Hepatocyte (in vitro differentiated cells): Measurements from ENCODE around the gene AMH. TPM values are rescaled to one million over a fixed set of nuclear protein-coding genes. Genes with fewer than 3 reads are reported as not detected.

Source experiments
- DNase-seq: peaks from one replicate; pipeline ENCODE4 v3.0.0-alpha.2; 2016; ENCODE audit warnings: low spot score
- H2AFZ ChIP-seq: fragments of 200-600 bp; sonication (generic); 2 replicates; pipeline ENCODE4 v1.6.0; 2016; ENCODE audit warnings: antibody characterized with exemption, mild to moderate bottlenecking
- H3K27ac ChIP-seq: fragments of 200-600 bp; sonication (generic); 2 replicates; pipeline ENCODE4 v1.5.1; 2016; ENCODE audit warnings: mild to moderate bottlenecking
- H3K27me3 ChIP-seq: fragments of 200-600 bp; sonication (generic); 2 replicates; pipeline ENCODE4 v1.6.1; 2016
- H3K36me3 ChIP-seq: fragments of 200-600 bp; sonication (generic); replicated peaks from 2 replicates; pipeline ENCODE4 v1.5.1; 2016; ENCODE audit warnings: low read depth; ENCODE audit not compliant: insufficient read depth
- H3K4me1 ChIP-seq: fragments of 200-600 bp; sonication (generic); 2 replicates; pipeline ENCODE4 v1.5.1; 2016; ENCODE audit warnings: mild to moderate bottlenecking, moderate library complexity; ENCODE audit not compliant: insufficient read depth
- H3K4me2 ChIP-seq: fragments of 200-600 bp; sonication (generic); 2 replicates; pipeline ENCODE4 v1.6.0; 2016
- H3K4me3 ChIP-seq: fragments of 200-600 bp; sonication (generic); 2 replicates; pipeline ENCODE4 v1.5.1; 2016; ENCODE audit warnings: mild to moderate bottlenecking
- H3K79me2 ChIP-seq: fragments of 200-600 bp; sonication (generic); 2 replicates; pipeline ENCODE4 v1.6.0; 2017; ENCODE audit warnings: mild to moderate bottlenecking
- H3K9me2 ChIP-seq: fragments of 200-600 bp; sonication (generic); replicated peaks from 2 replicates; pipeline ENCODE4 v1.6.0; 2017; ENCODE audit warnings: mild to moderate bottlenecking; ENCODE audit not compliant: insufficient read depth
- H3K9me3 ChIP-seq: fragments of 200-600 bp; sonication (generic); 2 replicates; pipeline ENCODE4 v1.5.1; 2016; ENCODE audit warnings: low read depth, mild to moderate bottlenecking
- H4K20me1 ChIP-seq: fragments of 200-600 bp; sonication (generic); 2 replicates; pipeline ENCODE4 v1.6.0; 2016; ENCODE audit warnings: mild to moderate bottlenecking; ENCODE audit not compliant: insufficient read depth, poor library complexity, severe bottlenecking
- EZH2 ChIP-seq: fragments of 200-600 bp; sonication (generic); IDR thresholded peaks from 2 replicates; pipeline ENCODE4 v1.6.1; 2016; ENCODE audit warnings: antibody characterized with exemption, mild to moderate bottlenecking, borderline replicate concordance
- EZH2phosphoT487 ChIP-seq: fragments of 200-600 bp; sonication (generic); IDR thresholded peaks from one replicate; pipeline ENCODE4 v1.6.1; 2018; ENCODE audit warnings: antibody characterized with exemption, mild to moderate bottlenecking, low read depth, moderate library complexity; ENCODE audit not compliant: unreplicated experiment, severe bottlenecking
- WGBS: methylation state at CpG from one replicate; pipeline ENCODE4 v1.1.6; 2016; ENCODE audit warnings: low lambda C conversion rate; ENCODE audit errors: missing lambda C conversion rate; 5-methylcytosine and 5-hydroxymethylcytosine counted together
- polyA plus RNA-seq: library from polyadenylated mRNA; unstranded; fragments of >200 nt; fragmentation: Nextera tagmentation; extraction: Ambion mirVana; gene quantifications from 2 replicates; pipeline ENCODE4 v1.2.1, GENCODE V29; 2016
- total RNA-seq: library from RNA; depleted of rRNA; stranded (reverse); fragments of >200 nt; gene quantifications from 2 replicates; pipeline ENCODE4 v1.2.3, GENCODE V29; 2014
- TF ChIP-seq, protein P1 (sequence below): fragments of 200-600 bp; sonication (generic); IDR thresholded peaks from 2 replicates; pipeline ENCODE4 v1.5.1; 2016; ENCODE audit warnings: antibody characterized with exemption, mild to moderate bottlenecking; ENCODE audit not compliant: poor library complexity

Gene AMH
- total and polyA plus RNA-seq, 2 experiments from 2014 or later, result 8.2 to 20.9 TPM

- H3K79me2 ChIP-seq, result peaks cover 20% of the 10 kb centered on the region
- TF ChIP-seq, protein P1, sequence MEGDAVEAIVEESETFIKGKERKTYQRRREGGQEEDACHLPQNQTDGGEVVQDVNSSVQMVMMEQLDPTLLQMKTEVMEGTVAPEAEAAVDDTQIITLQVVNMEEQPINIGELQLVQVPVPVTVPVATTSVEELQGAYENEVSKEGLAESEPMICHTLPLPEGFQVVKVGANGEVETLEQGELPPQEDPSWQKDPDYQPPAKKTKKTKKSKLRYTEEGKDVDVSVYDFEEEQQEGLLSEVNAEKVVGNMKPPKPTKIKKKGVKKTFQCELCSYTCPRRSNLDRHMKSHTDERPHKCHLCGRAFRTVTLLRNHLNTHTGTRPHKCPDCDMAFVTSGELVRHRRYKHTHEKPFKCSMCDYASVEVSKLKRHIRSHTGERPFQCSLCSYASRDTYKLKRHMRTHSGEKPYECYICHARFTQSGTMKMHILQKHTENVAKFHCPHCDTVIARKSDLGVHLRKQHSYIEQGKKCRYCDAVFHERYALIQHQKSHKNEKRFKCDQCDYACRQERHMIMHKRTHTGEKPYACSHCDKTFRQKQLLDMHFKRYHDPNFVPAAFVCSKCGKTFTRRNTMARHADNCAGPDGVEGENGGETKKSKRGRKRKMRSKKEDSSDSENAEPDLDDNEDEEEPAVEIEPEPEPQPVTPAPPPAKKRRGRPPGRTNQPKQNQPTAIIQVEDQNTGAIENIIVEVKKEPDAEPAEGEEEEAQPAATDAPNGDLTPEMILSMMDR, result no peak
- H3K4me2 ChIP-seq, result no peak overlapping the region
- no peak for DNase-seq
- H3K9me2 ChIP-seq, result no peaks in the 10 kb centered on the region
- H2AFZ ChIP-seq, result no peak overlapping the region
- H3K9me3 ChIP-seq, result no peaks in the 10 kb centered on the region
- no peak overlapping the region for H3K27ac ChIP-seq
- H3K36me3 ChIP-seq, result no peaks in the 10 kb centered on the region
- H3K27me3 ChIP-seq, result no peaks in the 10 kb centered on the region
- 74% methylated on average over 18 of the region's 18 CpGs for WGBS
- peaks cover 20% of the 10 kb centered on the region for H4K20me1 ChIP-seq
- H3K4me3 ChIP-seq, result no peak overlapping the region
- H3K4me1 ChIP-seq, result peaks cover under 1% of the 10 kb centered on the region
Observed at GRCh38 chr19:2266183-2266993, 17.3 kb downstream of the AMH start.

DNA sequence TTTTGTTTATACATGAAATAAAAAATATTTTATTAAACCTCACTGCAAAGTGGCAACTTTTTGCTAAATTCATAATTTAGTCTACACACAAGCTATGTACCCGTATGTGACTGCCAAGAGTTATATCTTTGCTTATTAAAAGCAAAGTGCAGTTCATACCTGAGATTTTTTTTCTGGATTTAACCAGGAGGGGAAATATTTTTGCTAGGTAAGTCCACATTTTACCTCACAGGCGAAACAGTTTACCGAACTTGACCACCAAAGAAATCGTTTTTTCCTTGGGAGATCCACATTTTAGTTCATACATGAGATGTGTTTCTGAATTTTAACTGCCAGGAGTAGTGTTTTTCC lies 19.3 kb downstream of the AMH start:
- peaks cover 41% of the 10 kb centered on the region for H4K20me1 ChIP-seq
- TF ChIP-seq, protein P1, result no peak
- no peak for TF ChIP-seq EZH2
- TF ChIP-seq EZH2phosphoT487, result no peak
- H2AFZ ChIP-seq, result peak overlapping the region; percentile 79
- H3K4me1 ChIP-seq, result peaks cover 20% of the 10 kb centered on the region
- H3K4me3 ChIP-seq, result peak overlapping the region; percentile 44
- H3K9me2 ChIP-seq, result no peaks in the 10 kb centered on the region
- DNase-seq, result no peak
- H3K79me2 ChIP-seq, result peaks cover 41% of the 10 kb centered on the region
- no peaks in the 10 kb centered on the region for H3K36me3 ChIP-seq
- H3K27ac ChIP-seq, result peak overlapping the region; percentile 58
- WGBS, result 73% methylated on average over 4 of the region's 4 CpGs
- H3K27me3 ChIP-seq, result no peaks in the 10 kb centered on the region
- H3K9me3 ChIP-seq, result no peaks in the 10 kb centered on the region
- peak overlapping the region; percentile 74 for H3K4me2 ChIP-seq

DNA sequence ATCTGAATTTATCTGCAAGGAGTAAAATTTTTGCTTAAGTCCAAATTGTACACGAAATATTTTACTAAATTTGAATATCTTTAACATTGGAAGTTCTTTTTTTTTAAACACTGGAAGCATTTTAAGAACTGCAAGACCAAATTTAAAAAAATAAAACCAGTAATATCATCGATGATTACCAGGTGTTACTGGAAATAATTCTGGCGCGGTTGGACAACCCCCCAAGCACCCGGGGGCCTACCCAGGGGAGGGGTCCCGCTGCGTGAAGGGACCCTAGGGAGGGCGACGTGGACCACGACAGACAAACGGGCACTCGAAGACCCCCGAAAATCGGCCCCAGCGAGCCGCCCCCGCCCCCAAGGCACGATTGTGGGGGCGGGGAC lies 19.7 kb downstream of the AMH start:
- Histone ChIP-seq H3K9me2 (no peaks in the 10 kb centered on the region), H3K27ac (peak overlapping the region; percentile 58), H3K4me1 (peaks cover 22% of the 10 kb centered on the region), H4K20me1 (peaks cover 43% of the 10 kb centered on the region), H3K36me3 (no peaks in the 10 kb centered on the region), H3K4me3 (peak overlapping the region; percentile 44), H3K27me3 (no peaks in the 10 kb centered on the region), H3K79me2 (peaks cover 44% of the 10 kb centered on the region), H3K9me3 (no peaks in the 10 kb centered on the region), H3K4me2 (peak overlapping the region; percentile 74), H2AFZ (peak overlapping the region; percentile 79)
- TF ChIP-seq EZH2, result no peak
- TF ChIP-seq, protein P1, result no peak
- TF ChIP-seq EZH2phosphoT487, result no peak
- no peak for DNase-seq
- 3% methylated on average over 14 of the region's 19 CpGs for whole genome bisulfite sequencing
